ENCODE measurements around the gene PRR29. TPM values are rescaled to one million over a fixed set of nuclear protein-coding genes. Genes with fewer than 3 reads are reported as not detected.

Gene PRR29
- total and polyA plus RNA-seq, 2 donors (not counting 1 experiment from before 2014, with no cell fraction given): 0.03 TPM; not detected in 1

GRCh38 chr17:64039106-64039400, 40.9 kb downstream of the PRR29 start:
- CTCF ChIA-PET: interaction anchor here (0.8 to 1.1 kb wide), 3 partner anchors 10 to 137 kb away, joined by 4 to 5 read pairs (median 4); no protein-coding TSS in a partner anchor

GRCh38 chr17:64040206-64040605, 42.1 kb downstream of the PRR29 start:
- DNase-seq (no peak), ATAC-seq (ENCODE audit: low read depth) (no peak)
- no peaks in the 10 kb centered on the region for H3K4me1 ChIP-seq (ENCODE audit: control insufficient read depth in 2 of 2, insufficient read depth in 2 of 2, low read length in 2 of 2)
- WGBS (ENCODE audit: insufficient coverage): 97% methylated on average over 3 of the region's 6 CpGs
- ChIA-PET POLR2A (no interaction called here), CTCF (interaction anchor here (1.5 kb wide), 1 partner anchor 12 kb away, joined by 4 read pairs; no protein-coding TSS in a partner anchor)
- no peaks in the 10 kb centered on the region for H3K9me3 Mint-ChIP-seq (ENCODE audit: insufficient read depth)
- no peaks in the 10 kb centered on the region for H3K4me1 Mint-ChIP-seq
- no peak overlapping the region for H3K27ac Mint-ChIP-seq
- H3K4me3 Mint-ChIP-seq: no peak overlapping the region
- intact Hi-C loops (cut with micrococcal nuclease): no loop called here
- no peak overlapping the region for H3K4me2 ChIP-seq (replicated peaks; ENCODE audit: low read depth, low read length, poor library complexity, severe bottlenecking)
- no peak overlapping the region for H3K9ac ChIP-seq (ENCODE audit: low read length)
- H3K27me3 ChIP-seq (replicated peaks in 1 of 4; ENCODE audit: control extremely low read depth in 1 of 4, control insufficient read depth in 3 of 4, insufficient read depth in 4 of 4, low read length in 3 of 4): no peaks in the 10 kb centered on the region
- H3K27ac ChIP-seq (ENCODE audit: low read length in 2 of 2): no peak overlapping the region
- H2AFZ ChIP-seq (ENCODE audit: insufficient read depth, low read depth, low read length, poor library complexity, severe bottlenecking): no peak overlapping the region
- H3K27me3 Mint-ChIP-seq: no peaks in the 10 kb centered on the region
- no peak for TF ChIP-seq EZH2 (IDR thresholded peaks at IDR 0.05; ENCODE audit: borderline replicate concordance, insufficient read depth, low read depth, low read length, poor library complexity, severe bottlenecking)
- TF ChIP-seq CTCF (IDR thresholded peaks at IDR 0.05): no peak
- no peaks in the 10 kb centered on the region for H3K79me2 ChIP-seq (ENCODE audit: control insufficient read depth, insufficient read depth, low read length)
- H3K36me3 ChIP-seq (replicated peaks in 1 of 2; ENCODE audit: control extremely low read depth in 1 of 2, control insufficient read depth in 1 of 2, extremely low read depth in 1 of 2, insufficient read depth in 2 of 2, low read length in 1 of 2): peaks cover 0 to 9% of the 10 kb centered on the region in 2 experiments
- H3K4me3 ChIP-seq (ENCODE audit: control extremely low read depth in 1 of 5, extremely low read depth in 1 of 5, insufficient read depth in 1 of 5, low read depth in 2 of 5, low read length in 4 of 5): no peak overlapping the region
- H4K20me1 ChIP-seq (ENCODE audit: control insufficient read depth, insufficient read depth, low read length, poor library complexity, severe bottlenecking): no peaks in the 10 kb centered on the region
- no peaks in the 10 kb centered on the region for H3K9me3 ChIP-seq (ENCODE audit: control extremely low read depth in 1 of 3, control insufficient read depth in 2 of 3, insufficient read depth in 1 of 3, low read length in 2 of 3)

More at GRCh38 chr17:64039106-64039400, 40.9 kb downstream of the PRR29 start:
- H3K4me3 Mint-ChIP-seq: no peak overlapping the region
- Histone ChIP-seq H3K27ac (ENCODE audit: low read length in 2 of 2) (no peak overlapping the region), H3K36me3 (replicated peaks in 1 of 2; ENCODE audit: control extremely low read depth in 1 of 2, control insufficient read depth in 1 of 2, extremely low read depth in 1 of 2, insufficient read depth in 2 of 2, low read length in 1 of 2) (no peaks in the 10 kb centered on the region), H2AFZ (ENCODE audit: insufficient read depth, low read depth, low read length, poor library complexity, severe bottlenecking) (no peak overlapping the region), H3K4me1 (ENCODE audit: control insufficient read depth in 2 of 2, insufficient read depth in 2 of 2, low read length in 2 of 2) (no peaks in the 10 kb centered on the region), H3K9me3 (ENCODE audit: control extremely low read depth in 1 of 3, control insufficient read depth in 2 of 3, insufficient read depth in 1 of 3, low read length in 2 of 3) (no peaks in the 10 kb centered on the region), H3K27me3 (replicated peaks in 1 of 4; ENCODE audit: control extremely low read depth in 1 of 4, control insufficient read depth in 3 of 4, insufficient read depth in 4 of 4, low read length in 3 of 4) (no peaks in the 10 kb centered on the region), H3K4me2 (replicated peaks; ENCODE audit: low read depth, low read length, poor library complexity, severe bottlenecking) (no peak overlapping the region), H3K4me3 (ENCODE audit: control extremely low read depth in 1 of 5, extremely low read depth in 1 of 5, insufficient read depth in 1 of 5, low read depth in 2 of 5, low read length in 4 of 5) (no peak overlapping the region), H4K20me1 (ENCODE audit: control insufficient read depth, insufficient read depth, low read length, poor library complexity, severe bottlenecking) (no peaks in the 10 kb centered on the region), H3K9ac (ENCODE audit: low read length) (no peak overlapping the region), H3K79me2 (ENCODE audit: control insufficient read depth, insufficient read depth, low read length) (no peaks in the 10 kb centered on the region)
- H3K27ac Mint-ChIP-seq: no peak overlapping the region
- WGBS (ENCODE audit: insufficient coverage): no CpG with 5 or more reads among the region's 3 CpGs
- no peaks in the 10 kb centered on the region for H3K27me3 Mint-ChIP-seq
- POLR2A ChIA-PET: no interaction called here
- no peaks in the 10 kb centered on the region for H3K9me3 Mint-ChIP-seq (ENCODE audit: insufficient read depth)
- no peaks in the 10 kb centered on the region for H3K4me1 Mint-ChIP-seq
- intact Hi-C loops (cut with micrococcal nuclease): no loop called here
- ATAC-seq (ENCODE audit: low read depth) (no peak), DNase-seq (no peak)
- no peak for TF ChIP-seq EZH2 (IDR thresholded peaks at IDR 0.05; ENCODE audit: borderline replicate concordance, insufficient read depth, low read depth, low read length, poor library complexity, severe bottlenecking)
- no peak for TF ChIP-seq CTCF (IDR thresholded peaks at IDR 0.05)
